Small intestine (tissue), 7 donors: ENCODE measurements around the gene SLC5A5. TPM values are rescaled to one million over a fixed set of nuclear protein-coding genes. Genes with fewer than 3 reads are reported as not detected.

Experiments used
- DNase-seq, 2 donors: peaks; one replicate each; pipeline versions ENCODE4 v3.0.0 to v3.0.0-alpha.2; 2013
- FAIRE-seq: peaks from 2 replicates; lab custom pipeline; 2012; peaks lifted over from hg19 to GRCh38; lab: Jason Lieb, UNC
- H3K27ac ChIP-seq, 3 donors: one replicate each; pipeline ENCODE4 v1.5.1; 2013; ENCODE audit warnings: low read length in 2 of 3, mild to moderate bottlenecking in 2 of 3, control low read depth in 1 of 3, inconsistent platforms in 1 of 3, low read depth in 1 of 3, moderate library complexity in 1 of 3
- H3K27me3 ChIP-seq, 3 donors: one replicate each; pipeline ENCODE4 v1.6.1; 2013; ENCODE audit warnings: low read length in 3 of 3, inconsistent platforms in 1 of 3; ENCODE audit not compliant: control insufficient read depth in 3 of 3, insufficient read depth in 3 of 3
- H3K36me3 ChIP-seq, 3 donors: one replicate each; pipeline ENCODE4 v1.6.1; 2013; ENCODE audit warnings: low read length in 3 of 3, inconsistent platforms in 1 of 3, low read depth in 1 of 3, mild to moderate bottlenecking in 1 of 3, moderate library complexity in 1 of 3; ENCODE audit not compliant: control insufficient read depth in 3 of 3, insufficient read depth in 2 of 3
- H3K4me1 ChIP-seq, 3 donors: one replicate each; pipeline ENCODE4 v1.6.1; 2013; ENCODE audit warnings: low read length in 2 of 3, inconsistent platforms in 1 of 3, low read depth in 1 of 3, mild to moderate bottlenecking in 1 of 3, moderate library complexity in 1 of 3; ENCODE audit not compliant: control insufficient read depth in 3 of 3, insufficient read depth in 2 of 3
- H3K4me3 ChIP-seq, 3 donors: one replicate each; pipeline ENCODE4 v1.5.1; 2013; ENCODE audit warnings: low read length in 3 of 3, control low read depth in 1 of 3, inconsistent platforms in 1 of 3, low read depth in 1 of 3, mild to moderate bottlenecking in 1 of 3, moderate library complexity in 1 of 3
- H3K9me3 ChIP-seq, 2 donors: one replicate each; pipeline ENCODE4 v1.6.1; 2013; ENCODE audit warnings: low read depth in 1 of 2, low read length in 1 of 2; ENCODE audit not compliant: control insufficient read depth in 2 of 2, insufficient read depth in 1 of 2
- WGBS, 3 donors: extraction: QIAGEN DNeasy Blood & Tissue Kit; methylation state at CpG; one replicate each; pipeline ENCODE4 v1.1.7; 2013; 5-methylcytosine and 5-hydroxymethylcytosine counted together
- polyA plus RNA-seq, 4 donors: library from polyadenylated mRNA; stranded (reverse) in 3 of 4; unstranded in 1 of 4; fragments of 200-250 nt in 3 of 4; fragments of 120-200 nt in 1 of 4; gene quantifications; one replicate each; pipeline versions ENCODE4 v1.2.1 to v1.2.3, GENCODE V29; 2013
- donor health status: healthy with polysubstance abuse.
- donor health status: control.
- donor health status: control.
- donor health status: Bipolar disorder and iron deficiency.
- donor health status: healthy.

The SLC5A5 gene
- polyA plus RNA-seq, 4 donors: 0.01 to 0.27 (median 0.01) TPM; not detected in 1

DNA sequence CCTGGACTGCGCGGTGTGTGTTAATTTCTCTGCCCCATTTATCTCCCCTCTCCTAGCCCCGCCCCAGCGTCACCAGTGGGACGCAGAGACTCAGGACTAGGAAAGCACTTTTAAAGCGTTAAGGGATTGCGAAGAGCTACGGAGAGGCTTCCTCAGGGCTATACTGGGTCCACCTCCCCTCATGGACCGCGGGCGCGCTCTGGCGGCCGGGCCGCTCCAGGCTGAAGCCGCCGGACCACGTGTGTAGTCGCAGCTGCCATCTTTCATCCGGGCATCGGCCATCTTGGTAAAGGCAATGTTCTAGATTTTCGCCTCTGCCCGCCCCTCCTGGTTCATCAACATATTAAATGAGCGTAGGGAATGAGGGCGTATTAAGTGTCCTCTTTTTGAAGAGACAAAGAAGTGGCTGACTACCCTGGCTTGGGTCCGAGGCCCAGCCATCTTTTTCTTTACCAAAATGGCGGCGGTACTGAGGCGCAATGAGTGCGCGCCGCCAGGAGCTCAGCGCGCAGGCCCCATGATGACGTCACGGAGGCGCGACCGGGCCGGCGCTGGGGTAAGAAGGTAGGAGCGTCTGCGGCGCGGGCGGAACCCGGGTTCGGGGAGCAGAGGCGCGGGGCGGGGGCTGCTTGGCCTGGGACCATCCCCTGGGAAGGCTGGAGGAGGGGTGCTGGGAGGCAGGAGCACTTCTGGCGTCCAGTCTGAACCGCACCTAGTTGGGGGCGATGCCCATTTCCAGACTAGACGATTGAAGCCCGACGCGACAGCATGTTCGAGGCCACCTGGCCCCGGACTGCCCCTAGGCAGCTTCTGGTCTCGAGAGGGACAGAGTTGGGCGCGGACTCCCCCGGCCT lies 61.0 kb downstream of the SLC5A5 start, which contains the start of gene CCDC124:
TSS of gene CCDC124 (plus strand) at position 531 of the 854 bp plus-strand sequence. CDS start 3,406 bp downstream, outside the sequence.
- no peak for FAIRE-seq
- Histone ChIP-seq H3K4me3 (peak within 1 kb of the TSS; percentile 71 to 89 (median 72)), H3K27me3 (peaks cover 0 to 10% (median 0%) of the 10 kb centered on the region in 3 donors), H3K27ac (peak within 1 kb of the TSS; percentile 17 to 93 (median 80)), H3K4me1 (peaks cover 0 to 5% (median 4%) of the 10 kb centered on the region in 3 donors), H3K9me3 (no peaks in the 10 kb centered on the region), H3K36me3 (peaks cover 0 to 15% (median 0%) of the 10 kb centered on the region in 3 donors)
- peak; percentile 92 to 97 for DNase-seq
- WGBS, 3 donors: 0 to 1% (median 1%) methylated on average over 54 to 64 of the region's 64 CpGs

DNA sequence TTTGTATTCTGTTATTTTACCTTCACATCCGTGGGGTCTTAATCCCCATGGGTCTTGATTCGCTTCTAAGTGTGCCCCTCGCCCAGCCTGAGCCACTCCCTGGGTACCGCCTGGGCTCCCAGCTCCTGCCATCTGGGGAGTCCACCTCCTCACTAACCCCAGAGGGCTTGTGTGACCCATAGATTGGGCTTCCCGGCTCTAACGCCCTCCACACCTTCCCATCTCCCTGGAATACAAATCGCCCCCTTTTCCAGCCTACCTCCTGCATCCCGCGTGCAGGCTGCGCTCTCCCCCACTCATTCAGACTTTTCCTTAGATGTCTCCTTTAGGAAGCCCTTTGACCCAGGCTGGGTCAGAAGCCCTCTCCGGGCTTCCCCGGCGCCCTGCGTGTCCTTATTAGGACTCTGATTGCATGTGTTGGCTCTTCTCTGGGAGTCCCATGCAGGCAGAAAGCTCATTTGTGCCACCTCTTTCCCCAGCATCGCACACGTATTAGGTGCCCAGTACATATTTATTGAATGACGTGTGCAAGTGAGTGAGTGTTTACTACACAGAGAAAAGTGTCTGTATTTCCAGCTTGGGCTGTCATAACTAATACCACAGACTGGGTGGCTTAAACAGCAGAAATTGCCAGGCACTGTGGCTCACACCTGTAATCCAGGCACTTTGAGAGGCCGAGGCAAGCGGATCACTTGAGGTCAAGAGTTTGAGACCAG lies 61.8 kb downstream of the SLC5A5 start:
- peaks cover 0 to 23% (median 0%) of the 10 kb centered on the region in 3 donors for H3K36me3 ChIP-seq
- H3K4me1 ChIP-seq: peaks cover 0 to 5% (median 4%) of the 10 kb centered on the region in 3 donors
- FAIRE-seq (no peak), DNase-seq (no peak)
- 16 to 24% (median 21%) methylated on average over 19 of the region's 19 CpGs for WGBS, 3 donors
- H3K4me3 ChIP-seq: peak overlapping the region; percentile 71 to 89 (median 72)
- peaks cover 0 to 10% (median 0%) of the 10 kb centered on the region in 3 donors for H3K27me3 ChIP-seq
- no peak overlapping the region for H3K27ac ChIP-seq
- H3K9me3 ChIP-seq: no peaks in the 10 kb centered on the region

DNA sequence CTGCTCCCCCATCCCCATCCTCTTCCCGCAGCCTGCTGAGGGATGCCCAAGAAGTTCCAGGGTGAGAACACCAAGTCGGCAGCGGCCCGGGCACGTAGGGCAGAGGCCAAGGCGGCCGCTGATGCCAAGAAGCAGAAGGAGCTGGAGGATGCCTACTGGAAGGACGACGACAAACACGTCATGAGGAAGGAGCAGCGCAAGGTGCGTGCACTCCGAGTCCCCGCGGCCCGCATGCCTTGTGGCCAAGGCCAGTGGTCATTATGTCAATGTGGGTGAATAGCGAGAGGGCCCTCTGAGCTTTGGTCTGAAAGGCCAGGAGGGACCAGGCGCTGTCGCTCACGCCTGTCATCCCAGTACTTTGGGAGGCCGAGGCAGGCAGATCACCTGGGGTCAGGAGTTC lies 64.6 kb downstream of the SLC5A5 start:
- Histone ChIP-seq H3K9me3 (no peaks in the 10 kb centered on the region), H3K27me3 (peaks cover 0 to 5% (median 0%) of the 10 kb centered on the region in 3 donors), H3K4me1 (peaks cover 0 to 5% (median 4%) of the 10 kb centered on the region in 3 donors), H3K4me3 (no peak overlapping the region), H3K36me3 (peaks cover 0 to 39% (median 0%) of the 10 kb centered on the region in 3 donors), H3K27ac (no peak overlapping the region)
- no peak for DNase-seq
- FAIRE-seq: no peak
- 91 to 97% (median 92%) methylated on average over 21 of the region's 21 CpGs for WGBS, 3 donors

DNA sequence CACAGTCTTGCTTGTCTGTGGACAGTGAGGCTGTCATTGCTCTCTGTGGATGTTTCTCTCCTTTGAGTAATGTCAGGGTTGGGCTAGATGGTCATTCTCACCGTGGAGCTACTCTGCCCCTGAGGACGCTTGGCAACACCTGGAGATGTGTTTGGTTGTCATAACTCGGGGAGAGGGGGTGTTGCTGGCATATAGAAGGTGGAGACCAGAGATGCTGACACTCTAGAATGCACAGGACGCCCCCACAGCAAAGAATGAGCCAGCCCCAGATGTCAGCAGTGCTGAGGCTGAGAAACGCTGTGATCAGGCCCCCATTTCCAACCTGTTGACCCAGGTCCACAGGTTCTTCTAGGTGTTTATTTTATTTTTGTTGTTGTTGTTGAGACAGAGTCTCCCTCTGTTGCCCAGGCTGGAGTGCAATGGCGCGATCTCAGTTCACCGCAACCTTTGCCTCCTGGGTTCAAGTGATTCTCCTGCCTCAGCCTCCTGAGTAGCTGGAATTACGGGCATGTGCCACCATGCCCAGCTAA lies 65.7 kb downstream of the SLC5A5 start:
- H3K27me3 ChIP-seq: no peaks in the 10 kb centered on the region
- peaks cover 0 to 47% (median 0%) of the 10 kb centered on the region in 3 donors for H3K36me3 ChIP-seq
- no peaks in the 10 kb centered on the region for H3K9me3 ChIP-seq
- no peak overlapping the region for H3K27ac ChIP-seq
- WGBS, 3 donors: 87 to 90% (median 87%) methylated on average over 9 of the region's 9 CpGs
- FAIRE-seq (no peak), DNase-seq (no peak)
- no peak overlapping the region for H3K4me3 ChIP-seq
- H3K4me1 ChIP-seq: peaks cover 0 to 13% (median 4%) of the 10 kb centered on the region in 3 donors

DNA sequence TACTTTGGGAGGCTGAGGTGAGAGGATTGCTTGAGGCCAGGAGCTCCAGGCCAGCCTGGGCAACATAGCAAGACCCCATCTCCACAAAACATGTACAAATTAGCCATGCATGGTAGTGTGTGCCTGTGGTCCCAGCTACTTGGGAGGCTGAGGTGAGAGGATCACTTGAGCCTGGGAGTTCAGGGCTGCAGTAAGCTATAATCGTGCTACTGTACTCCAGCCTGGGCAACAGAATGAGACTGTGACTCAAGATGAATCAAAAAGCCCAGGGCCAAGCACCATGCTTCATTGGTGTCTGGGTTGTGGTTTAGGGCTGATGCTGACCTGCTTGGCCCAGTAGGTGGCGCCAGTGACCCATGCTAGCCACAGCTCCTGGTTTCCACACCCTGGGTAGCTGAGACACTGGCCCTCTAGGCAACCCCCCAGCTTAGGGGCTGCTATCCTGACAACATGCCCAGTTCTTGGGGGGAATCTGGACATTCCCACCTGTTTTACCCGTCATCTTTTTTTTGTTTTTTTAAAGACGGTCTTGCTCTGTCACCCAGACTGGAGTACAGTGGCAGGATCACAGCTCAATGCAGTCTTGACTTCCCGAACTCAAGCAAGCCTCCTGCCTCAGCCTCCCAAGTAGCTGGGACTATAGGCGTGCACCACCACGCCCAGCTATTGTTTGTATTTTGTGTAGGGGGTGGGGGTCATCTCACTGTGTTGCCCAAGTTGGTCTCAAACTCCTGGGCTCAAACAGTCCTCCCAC lies 66.5 kb downstream of the SLC5A5 start:
- FAIRE-seq: no peak
- 49 to 56% (median 49%) methylated on average over 7 of the region's 7 CpGs for WGBS, 3 donors

DNA sequence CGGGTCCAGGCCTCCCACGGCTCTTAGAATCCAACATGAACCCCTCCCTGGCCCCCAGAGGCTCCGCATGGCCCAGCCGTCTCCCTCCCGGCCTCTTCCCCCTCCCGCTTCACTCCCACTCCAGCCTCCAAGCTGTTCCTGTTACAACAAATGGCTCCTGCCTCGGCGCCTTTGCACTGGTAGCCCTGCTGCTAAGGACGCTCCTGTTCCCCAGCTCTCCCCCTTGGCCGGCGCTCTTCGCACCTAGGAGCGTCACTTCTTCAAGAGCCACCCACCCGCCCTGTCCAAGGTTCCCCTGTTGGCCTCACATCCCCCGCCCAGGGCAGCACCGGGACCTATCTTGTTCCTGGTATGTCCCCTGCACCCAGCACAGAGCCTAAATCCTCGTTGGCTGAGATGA lies 70.4 kb downstream of the SLC5A5 start:
- Histone ChIP-seq H3K4me1 (peaks cover 0 to 25% (median 0%) of the 10 kb centered on the region in 3 donors), H3K9me3 (no peaks in the 10 kb centered on the region), H3K27me3 (no peaks in the 10 kb centered on the region), H3K27ac (peak overlapping the region in 1 of 3 donors; percentile 60), H3K4me3 (no peak overlapping the region), H3K36me3 (peaks cover 0 to 57% (median 2%) of the 10 kb centered on the region in 3 donors)
- 76 to 84% (median 84%) methylated on average over 16 to 17 of the region's 17 CpGs for WGBS, 3 donors
- DNase-seq (peak in 1 of 2 donors; percentile 69), FAIRE-seq (no peak)

More for the DNA sequence above, 66.5 kb downstream of the SLC5A5 start:
- no peak overlapping the region for H3K27ac ChIP-seq
- H3K27me3 ChIP-seq: no peaks in the 10 kb centered on the region
- H3K4me1 ChIP-seq: peaks cover 0 to 16% (median 4%) of the 10 kb centered on the region in 3 donors
- H3K4me3 ChIP-seq: no peak overlapping the region
- peak; percentile 71 to 80 for DNase-seq
- no peaks in the 10 kb centered on the region for H3K9me3 ChIP-seq
- peaks cover 0 to 50% (median 2%) of the 10 kb centered on the region in 3 donors for H3K36me3 ChIP-seq

DNA sequence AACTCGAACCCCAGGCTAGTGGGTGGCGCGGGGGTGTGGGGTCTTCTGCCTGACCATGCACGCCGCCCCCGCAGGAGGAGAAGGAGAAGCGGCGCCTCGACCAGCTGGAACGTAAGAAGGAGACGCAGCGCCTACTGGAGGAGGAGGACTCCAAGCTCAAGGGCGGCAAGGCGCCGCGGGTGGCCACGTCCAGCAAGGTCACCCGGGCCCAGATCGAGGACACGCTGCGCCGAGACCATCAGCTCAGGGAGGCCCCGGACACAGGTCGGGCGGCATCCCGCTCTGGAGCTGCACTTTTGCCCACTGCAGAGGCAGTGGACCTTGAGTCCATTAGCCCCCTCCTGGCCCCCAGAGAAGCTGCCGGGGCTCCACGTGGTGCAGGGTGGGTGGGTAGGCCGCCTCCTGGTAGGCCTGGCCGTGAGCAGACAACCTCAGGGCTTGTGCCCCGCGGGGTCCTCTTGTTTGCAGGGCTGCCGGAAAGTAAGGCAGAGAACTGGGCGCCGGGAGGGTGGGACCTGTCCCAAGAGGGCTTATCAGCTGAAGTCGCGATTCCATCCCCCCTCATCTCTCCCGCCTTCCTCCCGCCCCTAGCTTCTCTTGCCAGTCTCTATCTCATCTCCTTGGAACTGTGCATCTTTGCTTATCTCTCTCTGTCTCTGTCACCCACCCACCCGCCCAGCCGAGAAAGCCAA lies 71.0 kb downstream of the SLC5A5 start:
- peak in 1 of 2 donors; percentile 83 for DNase-seq
- Histone ChIP-seq H3K27me3 (no peaks in the 10 kb centered on the region), H3K36me3 (peaks cover 0 to 53% (median 2%) of the 10 kb centered on the region in 3 donors), H3K4me1 (peaks cover 0 to 29% (median 0%) of the 10 kb centered on the region in 3 donors), H3K4me3 (no peak overlapping the region), H3K9me3 (no peaks in the 10 kb centered on the region), H3K27ac (peak overlapping the region in 1 of 3 donors; percentile 60)
- FAIRE-seq: no peak
- 74 to 90% (median 86%) methylated on average over 38 to 41 of the region's 41 CpGs for WGBS, 3 donors
